Choroid plexus epithelial cell (primary cell): ENCODE data around the gene PRX.

ENCODE experiments used
- DNase-seq: peaks from one replicate; pipeline ENCODE4 v3.0.0-alpha.2; 2010; ENCODE audit warnings: low read depth
- H3K4me3 ChIP-seq: 2 replicates; pipeline ENCODE4 v1.5.1; 2011; ENCODE audit warnings: low read depth, mild to moderate bottlenecking, control low read depth, low read length, moderate library complexity
- TF ChIP-seq, protein P1 (sequence below): conservative IDR thresholded peaks from 2 replicates; pipeline ENCODE4 v1.5.1; 2011; ENCODE audit warnings: low read depth, mild to moderate bottlenecking, control low read depth, inconsistent platforms, low read length, moderate library complexity

Gene PRX

DNA sequence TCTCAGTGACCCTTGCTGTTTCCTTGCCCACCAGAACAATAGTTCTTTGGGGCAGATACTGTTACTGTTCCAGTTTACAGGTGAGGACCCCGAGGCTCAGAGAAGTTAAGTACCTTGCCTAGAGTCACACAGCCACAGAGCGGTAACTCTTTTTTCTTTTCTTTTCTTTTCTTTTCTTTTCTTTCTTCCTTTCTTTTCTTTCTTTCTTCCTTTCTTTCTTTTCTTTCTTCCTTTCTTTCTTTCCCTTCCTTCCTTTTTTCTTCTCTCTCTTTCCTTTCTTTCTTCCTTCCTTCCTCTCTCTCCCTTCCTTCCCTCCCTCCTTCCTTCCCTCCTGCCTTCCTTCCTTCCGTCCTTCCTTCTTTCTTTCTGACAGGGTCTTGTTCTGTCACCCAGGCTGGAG lies 4.9 kb upstream of the PRX start:
- TF ChIP-seq, protein P1, sequence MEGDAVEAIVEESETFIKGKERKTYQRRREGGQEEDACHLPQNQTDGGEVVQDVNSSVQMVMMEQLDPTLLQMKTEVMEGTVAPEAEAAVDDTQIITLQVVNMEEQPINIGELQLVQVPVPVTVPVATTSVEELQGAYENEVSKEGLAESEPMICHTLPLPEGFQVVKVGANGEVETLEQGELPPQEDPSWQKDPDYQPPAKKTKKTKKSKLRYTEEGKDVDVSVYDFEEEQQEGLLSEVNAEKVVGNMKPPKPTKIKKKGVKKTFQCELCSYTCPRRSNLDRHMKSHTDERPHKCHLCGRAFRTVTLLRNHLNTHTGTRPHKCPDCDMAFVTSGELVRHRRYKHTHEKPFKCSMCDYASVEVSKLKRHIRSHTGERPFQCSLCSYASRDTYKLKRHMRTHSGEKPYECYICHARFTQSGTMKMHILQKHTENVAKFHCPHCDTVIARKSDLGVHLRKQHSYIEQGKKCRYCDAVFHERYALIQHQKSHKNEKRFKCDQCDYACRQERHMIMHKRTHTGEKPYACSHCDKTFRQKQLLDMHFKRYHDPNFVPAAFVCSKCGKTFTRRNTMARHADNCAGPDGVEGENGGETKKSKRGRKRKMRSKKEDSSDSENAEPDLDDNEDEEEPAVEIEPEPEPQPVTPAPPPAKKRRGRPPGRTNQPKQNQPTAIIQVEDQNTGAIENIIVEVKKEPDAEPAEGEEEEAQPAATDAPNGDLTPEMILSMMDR, result no peak
- no peak overlapping the region for H3K4me3 ChIP-seq
- no peak for DNase-seq

DNA sequence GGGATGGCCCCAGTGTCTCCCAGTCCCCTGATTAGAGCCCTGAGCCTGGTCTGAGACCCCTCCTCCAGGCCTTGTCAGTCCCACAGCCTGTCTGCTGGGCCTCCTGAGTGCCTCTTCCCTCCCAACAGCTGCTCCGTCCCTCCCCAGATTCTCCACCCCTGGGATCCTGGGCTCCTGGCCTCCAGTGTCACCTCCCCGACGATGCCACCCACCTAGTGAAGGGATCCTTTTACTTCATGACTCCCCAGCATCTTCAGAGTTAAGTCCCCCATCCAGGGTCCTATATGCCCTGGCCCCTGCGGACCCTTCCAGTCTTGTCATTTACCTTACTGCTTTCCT lies 4.4 kb upstream of the PRX start:
- no peak overlapping the region for H3K4me3 ChIP-seq
- TF ChIP-seq, protein P1, result no peak
- no peak for DNase-seq

- TF ChIP-seq, protein P1, result no peak
- peak; percentile 12 for DNase-seq
- H3K4me3 ChIP-seq, result no peak overlapping the region
Measured at GRCh38 chr19:40416918-40417642, 3.9 kb upstream of the PRX start.

- TF ChIP-seq, protein P1, result no peak
- no peak for DNase-seq
Measured at GRCh38 chr19:40415768-40416167, 2.6 kb upstream of the PRX start.

GRCh38 chr19:40414542-40415535 lies 1.7 kb upstream of the PRX start:
- TF ChIP-seq, protein P1, result no peak
- no peak for DNase-seq
- H3K4me3 ChIP-seq, result no peak overlapping the region

More at GRCh38 chr19:40415768-40416167, 2.6 kb upstream of the PRX start:
- no peak overlapping the region for H3K4me3 ChIP-seq

GRCh38 chr19:40412866-40413265 lies 312 bp downstream of the PRX start:
- DNase-seq, result no peak
- no peak overlapping the region for H3K4me3 ChIP-seq
- TF ChIP-seq, protein P1, result no peak
